Neural cell (in vitro differentiated cells): ENCODE measurements around the gene GATAD2A. TPM values are rescaled to one million over a fixed set of nuclear protein-coding genes. Genes with fewer than 3 reads are reported as not detected.

Experiments
- H2AFZ ChIP-seq: fragments of 200-600, 300-800 bp; sonication (generic), shearing (Covaris generic); 2 replicates; pipeline ENCODE4 v1.6.0; 2014; ENCODE audit warnings: low read depth, mild to moderate bottlenecking, antibody characterized with exemption, low read length, moderate library complexity
- H3F3A ChIP-seq: fragments of 200-600 bp; shearing (Covaris generic); 2 replicates; pipeline ENCODE4 v1.6.1; 2016; ENCODE audit warnings: mild to moderate bottlenecking, moderate library complexity, mixed read lengths, antibody characterized with exemption, low read length; ENCODE audit not compliant: insufficient read depth, poor library complexity, severe bottlenecking
- H3K27ac ChIP-seq: fragments of 200-600, 300-800 bp; sonication (generic), shearing (Covaris generic); 2 replicates; pipeline ENCODE4 v1.5.1; 2014; ENCODE audit warnings: mild to moderate bottlenecking, low read length, moderate library complexity
- H3K27me3 ChIP-seq: fragments of 300-800, 200-600 bp; sonication (generic), shearing (Covaris generic); 2 replicates; pipeline ENCODE4 v1.6.0; 2014; ENCODE audit warnings: mild to moderate bottlenecking, low read depth, low read length, moderate library complexity; ENCODE audit not compliant: insufficient read depth
- H3K36me3 ChIP-seq: fragments of 300-800, 200-600 bp; sonication (generic), shearing (Covaris generic); 2 replicates; pipeline ENCODE4 v1.5.1; 2014; ENCODE audit warnings: mild to moderate bottlenecking, antibody characterized with exemption, low read length, moderate library complexity; ENCODE audit not compliant: insufficient read depth
- H3K4me2 ChIP-seq: fragments of 300-800, 200-600 bp; sonication (generic), shearing (Covaris generic); 2 replicates; pipeline ENCODE4 v1.6.0; 2014; ENCODE audit warnings: mild to moderate bottlenecking, low read length
- H3K4me3 ChIP-seq: fragments of 300-800, 200-600 bp; sonication (generic), shearing (Covaris generic); 2 replicates; pipeline ENCODE4 v1.5.1; 2014; ENCODE audit warnings: mild to moderate bottlenecking, low read length, moderate library complexity
- H3K79me2 ChIP-seq: fragments of 200-600 bp; shearing (Covaris generic); replicated peaks from 2 replicates; pipeline ENCODE4 v1.6.0; 2014; ENCODE audit warnings: mild to moderate bottlenecking, low read length, moderate library complexity; ENCODE audit not compliant: insufficient read depth
- H3K9ac ChIP-seq: fragments of 300-800, 200-600 bp; sonication (generic), shearing (Covaris generic); 2 replicates; pipeline ENCODE4 v1.6.1; 2016; ENCODE audit warnings: mild to moderate bottlenecking, low read length, mixed read lengths
- H3K9me2 ChIP-seq: fragments of 200-600 bp; shearing (Covaris generic); 2 replicates; pipeline ENCODE4 v1.6.1; 2016; ENCODE audit warnings: mild to moderate bottlenecking, low read length, mixed read lengths; ENCODE audit not compliant: insufficient read depth
- H3K9me3 ChIP-seq: fragments of 200-600, 300-800 bp; sonication (generic), shearing (Covaris generic); 2 replicates; pipeline ENCODE4 v1.6.1; 2016; ENCODE audit warnings: mild to moderate bottlenecking, mixed run types, low read length, moderate library complexity, mixed read lengths
- H4K20me1 ChIP-seq: fragments of 200-600 bp; shearing (Covaris generic); 2 replicates; pipeline ENCODE4 v1.6.1; 2016; ENCODE audit warnings: mild to moderate bottlenecking, mixed run types; ENCODE audit not compliant: insufficient read depth
- CTCF ChIP-seq: fragments of 450-650 bp; IDR thresholded peaks from 2 replicates; pipeline ENCODE4 v1.5.1; 2014; ENCODE audit warnings: antibody characterized with exemption, mild to moderate bottlenecking, moderate library complexity; ENCODE audit not compliant: poor library complexity, severe bottlenecking
- EP300 ChIP-seq: fragments of 450-650 bp; conservative IDR thresholded peaks from 2 replicates; pipeline ENCODE4 v1.6.1; 2014; ENCODE audit warnings: antibody characterized with exemption, mild to moderate bottlenecking, moderate library complexity; ENCODE audit not compliant: poor library complexity, severe bottlenecking
- EZH2 ChIP-seq: fragments of 200-600, 300-800 bp; shearing (Covaris generic), sonication (generic); IDR thresholded peaks from 2 replicates; pipeline ENCODE4 v1.6.1; 2014; ENCODE audit warnings: antibody characterized with exemption, low read length, borderline replicate concordance, mild to moderate bottlenecking; ENCODE audit not compliant: insufficient read depth, poor library complexity, severe bottlenecking
- MXI1 ChIP-seq: fragments of 450-650 bp; conservative IDR thresholded peaks from 2 replicates; pipeline ENCODE4 v1.6.1; 2014; ENCODE audit warnings: antibody characterized with exemption, mild to moderate bottlenecking; ENCODE audit not compliant: poor library complexity, severe bottlenecking
- POLR2AphosphoS5 ChIP-seq: IDR thresholded peaks from 2 replicates; pipeline ENCODE4 v1.6.1; 2012
- RAD21 ChIP-seq: fragments of 450-650 bp; conservative IDR thresholded peaks from 2 replicates; pipeline ENCODE4 v1.6.1; 2014; ENCODE audit warnings: antibody characterized with exemption, mild to moderate bottlenecking, moderate library complexity
- REST ChIP-seq: IDR thresholded peaks from 2 replicates; pipeline ENCODE4 v1.6.1; 2012; ENCODE audit warnings: borderline replicate concordance
- SMC3 ChIP-seq: fragments of 450-650 bp; conservative IDR thresholded peaks from 2 replicates; pipeline ENCODE4 v1.6.1; 2014; ENCODE audit warnings: antibody characterized with exemption, mild to moderate bottlenecking, moderate library complexity; ENCODE audit not compliant: poor library complexity
- TAF1 ChIP-seq: IDR thresholded peaks from 2 replicates; pipeline ENCODE4 v1.6.1; 2012; ENCODE audit warnings: low read depth
- polyA plus RNA-seq: library from polyadenylated mRNA; depleted of rRNA; stranded (reverse); fragments of >200 nt; gene quantifications from 2 replicates; pipeline ENCODE4 v1.2.3, GENCODE V29; 2014

Gene GATAD2A
- polyA plus RNA-seq, 1 donor from 2014 or later = 13.9 TPM

GRCh38 chr19:19551853-19552192, 146.3 kb downstream of the GATAD2A start:
- no peak overlapping the region for H2AFZ ChIP-seq

GRCh38 chr19:19552798-19553197, 147.3 kb downstream of the GATAD2A start:
- Histone ChIP-seq H3K4me3 (no peak overlapping the region), H4K20me1 (no peaks in the 10 kb centered on the region), H3K79me2 (no peaks in the 10 kb centered on the region), H3K9me3 (no peaks in the 10 kb centered on the region), H3K27ac (no peak overlapping the region), H3K36me3 (no peaks in the 10 kb centered on the region), H3K27me3 (no peaks in the 10 kb centered on the region), H3F3A (no peaks in the 10 kb centered on the region), H2AFZ (no peak overlapping the region), H3K4me2 (no peak overlapping the region), H3K9me2 (no peaks in the 10 kb centered on the region), H3K9ac (no peak overlapping the region)
- TF ChIP-seq REST (no peak), POLR2AphosphoS5 (no peak), RAD21 (no peak), EZH2 (no peak)

More at GRCh38 chr19:19551853-19552192, 146.3 kb downstream of the GATAD2A start:
- H3K4me2 ChIP-seq = no peak overlapping the region
- no peak overlapping the region for H3K27ac ChIP-seq
- no peaks in the 10 kb centered on the region for H3F3A ChIP-seq
- H3K79me2 ChIP-seq = no peaks in the 10 kb centered on the region
- no peaks in the 10 kb centered on the region for H3K36me3 ChIP-seq
- no peak overlapping the region for H3K9ac ChIP-seq
- H4K20me1 ChIP-seq = no peaks in the 10 kb centered on the region
- H3K9me2 ChIP-seq = no peaks in the 10 kb centered on the region
- H3K9me3 ChIP-seq = no peaks in the 10 kb centered on the region
- H3K27me3 ChIP-seq = no peaks in the 10 kb centered on the region
- TF ChIP-seq CTCF (no peak), RAD21 (no peak), MXI1 (no peak), SMC3 (no peak), TAF1 (no peak), REST (no peak), EZH2 (no peak), POLR2AphosphoS5 (no peak), EP300 (no peak)
- no peak overlapping the region for H3K4me3 ChIP-seq
